Parathyroid adenoma (tissue), 2 donors: ENCODE measurements around the gene NAA60.

Experiments used
- H2AFZ ChIP-seq: fragments of 300-600 bp; sonication (generic); one replicate; pipeline ENCODE4 v1.7.0; 2017; ENCODE audit warnings: antibody characterized with exemption, mild to moderate bottlenecking
- H3K27ac ChIP-seq: fragments of 300-600 bp; sonication (generic); one replicate; pipeline ENCODE4 v1.7.0; 2017
- H3K27me3 ChIP-seq: fragments of 300-600 bp; sonication (generic); one replicate; pipeline ENCODE4 v1.7.0; 2017; ENCODE audit warnings: low read length; ENCODE audit not compliant: control insufficient read depth, insufficient read depth
- H3K36me3 ChIP-seq: fragments of 300-600 bp; sonication (generic); one replicate; pipeline ENCODE4 v1.7.0; 2017; ENCODE audit warnings: low read length; ENCODE audit not compliant: control insufficient read depth, insufficient read depth
- H3K4me1 ChIP-seq: fragments of 300-600 bp; sonication (generic); one replicate; pipeline ENCODE4 v1.7.0; 2017; ENCODE audit warnings: control low read depth
- H3K4me2 ChIP-seq: fragments of 300-600 bp; sonication (generic); one replicate; pipeline ENCODE4 v1.7.0; 2017; ENCODE audit warnings: low read length
- H3K4me3 ChIP-seq: fragments of 300-600 bp; sonication (generic); one replicate; pipeline ENCODE4 v1.7.0; 2017; ENCODE audit warnings: low read depth, low read length
- H3K79me2 ChIP-seq: fragments of 300-600 bp; sonication (generic); one replicate; pipeline ENCODE4 v1.7.0; 2017; ENCODE audit warnings: control low read depth
- H3K9ac ChIP-seq: fragments of 300-600 bp; sonication (generic); one replicate; pipeline ENCODE4 v1.7.0; 2017; ENCODE audit warnings: mild to moderate bottlenecking
- H3K9me3 ChIP-seq: fragments of 300-600 bp; sonication (generic); one replicate; pipeline ENCODE4 v1.7.0; 2017; ENCODE audit warnings: low read length; ENCODE audit not compliant: control insufficient read depth
- TF ChIP-seq, protein P1 (sequence below): fragments of 300-600 bp; sonication (generic); IDR thresholded peaks from one replicate; pipeline ENCODE4 v1.7.0; 2017; ENCODE audit warnings: antibody characterized with exemption, mild to moderate bottlenecking
- donor health status: primary hyperparathyroidism.

Gene NAA60

DNA sequence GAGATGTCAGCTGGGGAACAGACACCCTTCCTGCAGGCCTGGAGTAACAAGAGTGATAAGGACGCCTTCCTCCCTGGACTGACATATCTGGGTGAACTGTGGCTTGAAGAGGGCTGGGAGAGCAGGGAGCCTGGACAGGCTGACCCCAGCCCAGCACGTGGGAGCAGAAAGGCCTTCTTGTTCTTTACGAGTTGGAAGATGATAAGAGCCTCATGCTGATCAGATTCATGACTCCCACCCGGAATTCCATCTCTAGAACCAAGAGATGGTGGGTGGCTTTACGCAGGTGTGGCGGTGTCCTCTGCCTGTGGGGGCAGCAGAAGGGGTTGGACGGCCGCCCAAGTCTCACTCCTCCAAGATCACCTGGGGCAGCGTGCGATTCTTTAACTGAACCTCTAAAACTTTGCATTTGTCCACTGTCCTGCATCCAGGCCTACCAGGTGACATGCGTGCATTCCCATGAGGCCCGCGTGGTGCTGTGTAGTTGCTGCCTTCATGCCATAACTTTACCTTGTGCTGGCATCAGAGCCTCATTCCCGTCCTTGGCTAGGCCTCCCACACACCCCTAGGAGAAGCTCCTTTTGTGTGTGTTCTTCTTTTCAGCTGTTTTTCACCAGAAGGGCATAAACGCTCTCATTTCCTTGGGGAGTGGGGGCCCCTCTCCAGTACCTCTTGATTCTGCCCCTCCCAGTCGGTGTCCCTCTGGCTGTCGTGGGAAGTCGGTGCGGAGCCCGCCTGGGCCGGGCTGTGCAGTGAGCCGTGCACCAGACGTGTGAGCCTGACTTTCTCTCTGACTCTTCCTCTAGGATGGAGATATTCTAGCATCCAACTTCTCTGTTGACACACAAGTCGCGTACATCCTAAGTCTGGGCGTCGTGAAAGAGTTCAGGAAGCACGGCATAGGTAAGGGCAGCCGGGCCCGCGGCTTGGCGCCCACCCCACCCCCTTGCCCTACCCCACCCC is 38.5 kb downstream of the NAA60 start:
- no peaks in the 10 kb centered on the region for H3K4me1 ChIP-seq
- no peaks in the 10 kb centered on the region for H3K27me3 ChIP-seq
- H3K36me3 ChIP-seq: no peaks in the 10 kb centered on the region
- no peak overlapping the region for H2AFZ ChIP-seq
- TF ChIP-seq, protein P1, sequence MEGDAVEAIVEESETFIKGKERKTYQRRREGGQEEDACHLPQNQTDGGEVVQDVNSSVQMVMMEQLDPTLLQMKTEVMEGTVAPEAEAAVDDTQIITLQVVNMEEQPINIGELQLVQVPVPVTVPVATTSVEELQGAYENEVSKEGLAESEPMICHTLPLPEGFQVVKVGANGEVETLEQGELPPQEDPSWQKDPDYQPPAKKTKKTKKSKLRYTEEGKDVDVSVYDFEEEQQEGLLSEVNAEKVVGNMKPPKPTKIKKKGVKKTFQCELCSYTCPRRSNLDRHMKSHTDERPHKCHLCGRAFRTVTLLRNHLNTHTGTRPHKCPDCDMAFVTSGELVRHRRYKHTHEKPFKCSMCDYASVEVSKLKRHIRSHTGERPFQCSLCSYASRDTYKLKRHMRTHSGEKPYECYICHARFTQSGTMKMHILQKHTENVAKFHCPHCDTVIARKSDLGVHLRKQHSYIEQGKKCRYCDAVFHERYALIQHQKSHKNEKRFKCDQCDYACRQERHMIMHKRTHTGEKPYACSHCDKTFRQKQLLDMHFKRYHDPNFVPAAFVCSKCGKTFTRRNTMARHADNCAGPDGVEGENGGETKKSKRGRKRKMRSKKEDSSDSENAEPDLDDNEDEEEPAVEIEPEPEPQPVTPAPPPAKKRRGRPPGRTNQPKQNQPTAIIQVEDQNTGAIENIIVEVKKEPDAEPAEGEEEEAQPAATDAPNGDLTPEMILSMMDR: no peak
- H3K4me3 ChIP-seq: no peak overlapping the region
- peaks cover 20% of the 10 kb centered on the region for H3K79me2 ChIP-seq
- H3K27ac ChIP-seq: no peak overlapping the region
- no peak overlapping the region for H3K9ac ChIP-seq
- H3K4me2 ChIP-seq: no peak overlapping the region
- H3K9me3 ChIP-seq: no peaks in the 10 kb centered on the region

DNA sequence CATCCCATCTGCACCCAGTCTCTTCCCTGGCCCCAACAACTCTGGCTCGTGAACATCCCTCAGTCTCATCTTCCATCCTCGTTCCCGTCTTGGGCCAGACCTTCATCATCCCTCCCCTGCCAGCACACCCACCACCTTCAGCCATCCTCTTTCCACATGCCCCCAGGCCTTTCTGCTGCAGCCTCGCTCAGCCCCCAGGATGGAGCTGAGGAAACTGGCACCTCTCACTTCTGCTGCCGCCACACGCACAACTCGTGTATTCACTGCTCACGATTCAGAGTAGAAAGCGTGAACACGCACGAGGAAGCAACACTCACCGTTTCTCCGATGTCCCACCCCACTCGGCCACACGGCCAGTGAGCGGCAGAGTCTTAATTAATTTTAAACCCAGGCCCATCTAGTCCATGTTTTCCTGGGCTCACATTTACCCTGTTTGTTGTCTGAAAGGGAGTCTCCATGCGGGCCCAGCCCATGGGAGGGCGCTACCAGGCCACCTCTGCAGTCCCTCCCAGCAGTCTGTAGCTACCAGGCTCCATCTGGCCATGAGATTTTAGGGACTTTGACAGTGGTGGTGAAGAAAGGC is 39.3 kb downstream of the NAA60 start:
- TF ChIP-seq, protein P1: no peak
- H3K36me3 ChIP-seq: no peaks in the 10 kb centered on the region
- no peak overlapping the region for H3K4me3 ChIP-seq
- no peaks in the 10 kb centered on the region for H3K4me1 ChIP-seq
- no peak overlapping the region for H3K27ac ChIP-seq
- H3K27me3 ChIP-seq: no peaks in the 10 kb centered on the region
- peaks cover 16% of the 10 kb centered on the region for H3K79me2 ChIP-seq
- no peak overlapping the region for H2AFZ ChIP-seq
- no peak overlapping the region for H3K4me2 ChIP-seq
- H3K9me3 ChIP-seq: no peaks in the 10 kb centered on the region
- no peak overlapping the region for H3K9ac ChIP-seq

DNA sequence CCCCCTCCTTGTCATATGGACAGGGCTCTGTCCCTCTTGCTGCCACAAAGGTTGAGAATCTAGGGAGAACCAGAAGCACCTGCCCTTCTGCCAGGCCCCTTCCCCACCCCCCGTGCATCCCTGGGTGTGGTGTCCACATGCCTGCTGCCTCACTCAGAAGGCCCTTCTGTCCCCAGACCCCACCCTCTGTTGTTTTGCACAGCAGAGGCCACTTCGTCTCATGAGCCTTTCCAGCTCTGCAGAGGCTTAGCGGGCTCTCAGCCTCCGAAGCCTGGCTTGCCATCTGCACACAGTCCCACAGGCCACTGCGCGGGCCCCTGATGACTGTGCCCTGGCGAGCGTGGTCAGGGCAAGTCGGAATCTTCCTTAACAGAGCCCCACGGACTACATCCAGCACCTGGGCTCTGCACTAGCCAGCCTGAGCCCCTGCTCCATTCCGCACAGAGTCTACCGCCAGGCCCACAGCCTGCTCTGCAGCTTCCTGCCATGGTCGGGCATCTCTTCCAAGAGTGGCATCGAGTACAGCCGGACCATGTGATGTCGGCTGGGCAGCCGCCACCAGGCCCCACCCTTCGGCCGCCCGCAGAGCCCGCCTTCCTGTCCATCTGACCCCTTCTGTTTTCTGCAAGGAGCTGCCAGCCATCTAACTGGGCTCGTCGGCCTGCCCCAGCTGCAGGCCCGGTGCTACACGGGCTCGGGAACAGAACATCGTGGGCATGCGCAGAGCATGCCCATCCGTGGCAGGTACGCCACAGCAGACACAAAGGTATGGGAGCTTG is 41.0 kb downstream of the NAA60 start:
- no peak overlapping the region for H3K9ac ChIP-seq
- H3K36me3 ChIP-seq: no peaks in the 10 kb centered on the region

DNA sequence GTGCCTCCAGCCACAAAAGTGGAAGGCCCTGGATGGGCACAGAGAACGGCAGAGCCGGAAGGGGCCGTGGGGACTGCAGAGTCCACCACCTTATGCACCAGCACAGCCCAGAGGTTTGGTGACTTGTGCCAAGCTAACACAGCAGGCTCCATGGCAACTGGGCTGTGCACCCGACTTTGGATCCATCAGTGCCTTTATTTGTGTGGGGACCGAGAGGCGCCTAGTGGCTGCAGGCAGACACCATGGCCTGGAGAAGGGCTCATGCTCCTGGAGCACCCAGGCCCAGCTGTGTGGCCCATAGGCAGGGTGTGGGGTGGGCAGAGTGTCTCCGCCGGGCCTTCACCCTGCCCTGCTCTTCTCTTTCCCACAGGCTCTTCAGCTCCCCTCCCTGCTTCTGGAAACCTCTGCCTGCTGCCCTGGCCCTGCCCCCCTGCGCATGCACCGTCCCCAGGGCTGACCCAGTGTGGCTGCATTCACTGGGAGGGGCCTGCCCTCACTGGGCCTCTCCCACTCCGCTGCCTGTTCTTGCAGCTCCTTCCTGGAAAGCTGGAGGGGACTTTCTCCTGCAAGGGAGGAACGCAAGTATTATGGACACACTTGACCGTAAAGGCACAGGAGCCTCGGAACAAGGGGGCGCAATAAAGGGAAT is 41.7 kb downstream of the NAA60 start:
- H3K4me2 ChIP-seq: no peak overlapping the region
- peaks cover 12% of the 10 kb centered on the region for H3K79me2 ChIP-seq
- no peaks in the 10 kb centered on the region for H3K4me1 ChIP-seq
- no peak overlapping the region for H3K4me3 ChIP-seq
- no peaks in the 10 kb centered on the region for H3K36me3 ChIP-seq
- H3K9me3 ChIP-seq: no peaks in the 10 kb centered on the region
- no peak overlapping the region for H3K27ac ChIP-seq
- TF ChIP-seq, protein P1: no peak
- no peak overlapping the region for H3K9ac ChIP-seq
- no peaks in the 10 kb centered on the region for H3K27me3 ChIP-seq
- no peak overlapping the region for H2AFZ ChIP-seq

More for the DNA sequence above, 41.0 kb downstream of the NAA60 start:
- TF ChIP-seq, protein P1: no peak
- Histone ChIP-seq H3K4me3 (no peak overlapping the region), H3K4me1 (no peaks in the 10 kb centered on the region), H2AFZ (no peak overlapping the region), H3K9me3 (no peaks in the 10 kb centered on the region), H3K27me3 (no peaks in the 10 kb centered on the region), H3K4me2 (no peak overlapping the region), H3K27ac (no peak overlapping the region), H3K79me2 (peaks cover 12% of the 10 kb centered on the region)
